GM12878 (cell line): Measurements from ENCODE around the gene TNFSF11.

Experiments
- CBX5 ChIP-seq: sonication (generic); IDR thresholded peaks from 2 replicates; pipeline ENCODE4 v1.6.1; 2016; ENCODE audit warnings: low read depth, moderate library complexity, mild to moderate bottlenecking, inconsistent platforms
- EP300 ChIP-seq, 2 experiments: fragments of 150-350 bp in 1 of 2; IDR thresholded peaks; 2 replicates each; pipeline ENCODE4 v1.6.1; 2011 to 2012; ENCODE audit warnings: low read depth in 2 of 2, low read length in 2 of 2, borderline replicate concordance in 1 of 2, improper control_type of control experiment in 1 of 2, inconsistent platforms in 1 of 2; ENCODE audit not compliant: control insufficient read depth in 1 of 2
- POLR2AphosphoS5 ChIP-seq: IDR thresholded peaks from 2 replicates; pipeline ENCODE4 v1.6.1; 2011; ENCODE audit warnings: mild to moderate bottlenecking, low read length, inconsistent platforms
- TF ChIP-seq, protein P1 (sequence below), 3 experiments: IDR thresholded peaks in 2 of 3; conservative IDR thresholded peaks in 1 of 3; 2 replicates each; pipeline ENCODE4 v1.5.1; 2011; ENCODE audit warnings: low read depth in 3 of 3, low read length in 3 of 3, mild to moderate bottlenecking in 3 of 3, control low read depth in 2 of 3, moderate library complexity in 2 of 3, inconsistent platforms in 1 of 3, mixed read lengths in 1 of 3; ENCODE audit not compliant: control insufficient read depth in 2 of 3, insufficient read depth in 1 of 3; ENCODE audit errors: extremely low read depth in 1 of 3

DNA sequence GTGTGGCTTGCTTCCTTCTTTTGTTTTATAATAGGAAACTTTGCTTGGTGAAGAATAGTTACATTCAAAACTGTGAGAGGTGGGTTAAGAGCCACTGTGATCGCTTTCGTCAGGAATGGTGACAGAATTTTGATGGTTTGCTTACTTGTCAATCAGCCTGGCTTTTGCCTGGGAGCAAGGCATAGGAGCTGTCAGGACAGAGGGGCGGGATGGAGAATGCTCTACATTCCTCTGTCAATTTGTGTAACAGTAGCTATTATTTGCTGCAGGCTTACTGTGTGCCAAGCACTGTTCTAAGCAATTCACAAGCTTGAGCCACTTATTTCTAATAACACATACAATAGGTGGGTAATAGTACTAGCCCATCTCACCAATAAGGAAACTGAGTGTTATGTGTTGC lies 28.1 kb upstream of the TNFSF11 start:
- TF ChIP-seq, protein P1, sequence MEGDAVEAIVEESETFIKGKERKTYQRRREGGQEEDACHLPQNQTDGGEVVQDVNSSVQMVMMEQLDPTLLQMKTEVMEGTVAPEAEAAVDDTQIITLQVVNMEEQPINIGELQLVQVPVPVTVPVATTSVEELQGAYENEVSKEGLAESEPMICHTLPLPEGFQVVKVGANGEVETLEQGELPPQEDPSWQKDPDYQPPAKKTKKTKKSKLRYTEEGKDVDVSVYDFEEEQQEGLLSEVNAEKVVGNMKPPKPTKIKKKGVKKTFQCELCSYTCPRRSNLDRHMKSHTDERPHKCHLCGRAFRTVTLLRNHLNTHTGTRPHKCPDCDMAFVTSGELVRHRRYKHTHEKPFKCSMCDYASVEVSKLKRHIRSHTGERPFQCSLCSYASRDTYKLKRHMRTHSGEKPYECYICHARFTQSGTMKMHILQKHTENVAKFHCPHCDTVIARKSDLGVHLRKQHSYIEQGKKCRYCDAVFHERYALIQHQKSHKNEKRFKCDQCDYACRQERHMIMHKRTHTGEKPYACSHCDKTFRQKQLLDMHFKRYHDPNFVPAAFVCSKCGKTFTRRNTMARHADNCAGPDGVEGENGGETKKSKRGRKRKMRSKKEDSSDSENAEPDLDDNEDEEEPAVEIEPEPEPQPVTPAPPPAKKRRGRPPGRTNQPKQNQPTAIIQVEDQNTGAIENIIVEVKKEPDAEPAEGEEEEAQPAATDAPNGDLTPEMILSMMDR (IDR thresholded peaks at IDR 0.05 in 2 of 3, conservative IDR thresholded peaks at IDR 0.05 in 1 of 3; ENCODE audit: control insufficient read depth in 2 of 3, extremely low read depth in 1 of 3, insufficient read depth in 1 of 3, low read depth in 3 of 3, low read length in 3 of 3): no peak
- TF ChIP-seq POLR2AphosphoS5 (no peak), CBX5 (no peak), EP300 (IDR thresholded peaks at IDR 0.05; ENCODE audit: borderline replicate concordance in 1 of 2, control insufficient read depth in 1 of 2, low read depth in 2 of 2, low read length in 2 of 2) (no peak)
